Neuronal stem cell (in vitro differentiated cells): ENCODE results near the gene RBMS3.

Experiments
- DNase-seq: peaks from one replicate; pipeline ENCODE4 v3.0.0-alpha.2; 2013; ENCODE audit warnings: low spot score
- H2AFZ ChIP-seq: one replicate; pipeline ENCODE4 v1.6.1; 2013; ENCODE audit warnings: mild to moderate bottlenecking, low read length, inconsistent platforms
- H2AK5ac ChIP-seq: 2 replicates; pipeline ENCODE4 v1.6.1; 2013; ENCODE audit warnings: low read depth, mild to moderate bottlenecking, inconsistent platforms, low read length, moderate library complexity, mixed read lengths
- H2BK120ac ChIP-seq: 2 replicates; pipeline ENCODE4 v1.6.1; 2013; ENCODE audit warnings: low read depth, mild to moderate bottlenecking, inconsistent platforms, low read length, moderate library complexity, mixed read lengths
- H2BK12ac ChIP-seq: one replicate; pipeline ENCODE4 v1.6.1; 2013; ENCODE audit warnings: low read length, inconsistent platforms
- H2BK15ac ChIP-seq: 2 replicates; pipeline ENCODE4 v1.6.1; 2013; ENCODE audit warnings: mild to moderate bottlenecking, low read length, inconsistent platforms, mixed read lengths
- H2BK5ac ChIP-seq: one replicate; pipeline ENCODE4 v1.6.1; 2013; ENCODE audit warnings: inconsistent platforms, mild to moderate bottlenecking, low read length, moderate library complexity
- H3K14ac ChIP-seq: one replicate; pipeline ENCODE4 v1.6.1; 2013; ENCODE audit warnings: low read length, inconsistent platforms
- H3K18ac ChIP-seq: 2 replicates; pipeline ENCODE4 v1.6.1; 2013; ENCODE audit warnings: low read length, inconsistent platforms
- H3K23ac ChIP-seq: 2 replicates; pipeline ENCODE4 v1.6.1; 2013; ENCODE audit warnings: low read depth, mild to moderate bottlenecking, mixed read lengths, low read length, inconsistent platforms; ENCODE audit not compliant: poor library complexity
- H3K27ac ChIP-seq: replicated peaks from 3 replicates; pipeline ENCODE4 v1.5.1; 2013; ENCODE audit warnings: low read length, inconsistent platforms
- H3K27me3 ChIP-seq, 3 experiments: 2 replicates each; pipeline ENCODE4 v1.6.1; 2013; ENCODE audit warnings: low read length in 3 of 3, mild to moderate bottlenecking in 2 of 3, inconsistent platforms in 1 of 3, low read depth in 1 of 3, mixed read lengths in 1 of 3, moderate library complexity in 1 of 3; ENCODE audit not compliant: control insufficient read depth in 3 of 3, insufficient read depth in 3 of 3
- H3K36me3 ChIP-seq, 2 donors: replicated peaks in 1 of 2; 2 replicates each; pipeline ENCODE4 v1.6.1; 2013; ENCODE audit warnings: low read length in 2 of 2; ENCODE audit not compliant: control insufficient read depth in 2 of 2, insufficient read depth in 2 of 2
- H3K4ac ChIP-seq: 2 replicates; pipeline ENCODE4 v1.6.1; 2013; ENCODE audit warnings: inconsistent platforms, mild to moderate bottlenecking, low read length, moderate library complexity
- H3K4me1 ChIP-seq, 2 donors: 1 replicate in 1 of 2; 2 replicates in 1 of 2; pipeline ENCODE4 v1.6.1; 2013; ENCODE audit warnings: low read length in 2 of 2, low read depth in 1 of 2; ENCODE audit not compliant: control insufficient read depth in 2 of 2, insufficient read depth in 1 of 2
- H3K4me2 ChIP-seq: one replicate; pipeline ENCODE4 v1.6.1; 2013; ENCODE audit warnings: mild to moderate bottlenecking, low read length, inconsistent platforms; ENCODE audit not compliant: insufficient read depth, poor library complexity, severe bottlenecking
- H3K4me3 ChIP-seq, 2 donors: 2 replicates each; pipeline ENCODE4 v1.5.1; 2013; ENCODE audit warnings: low read length in 2 of 2, mild to moderate bottlenecking in 2 of 2, inconsistent platforms in 1 of 2, moderate library complexity in 1 of 2
- H3K79me1 ChIP-seq: one replicate; pipeline ENCODE4 v1.6.1; 2013; ENCODE audit warnings: low read depth, mild to moderate bottlenecking, inconsistent platforms, low read length, moderate library complexity
- H3K9ac ChIP-seq: one replicate; pipeline ENCODE4 v1.6.1; 2013; ENCODE audit warnings: mild to moderate bottlenecking, low read depth, low read length, inconsistent platforms; ENCODE audit not compliant: poor library complexity
- H3K9me3 ChIP-seq, 2 donors: replicated peaks in 1 of 2; 2 replicates each; pipeline versions ENCODE3 to v1.6.1; 2013; ENCODE audit warnings: low read length in 2 of 2, mild to moderate bottlenecking in 2 of 2, inconsistent platforms in 1 of 2, low read depth in 1 of 2, mixed read lengths in 1 of 2, moderate library complexity in 1 of 2; ENCODE audit not compliant: control insufficient read depth in 2 of 2, insufficient read depth in 1 of 2
- H4K8ac ChIP-seq: one replicate; pipeline ENCODE4 v1.6.1; 2013; ENCODE audit warnings: low read depth, mild to moderate bottlenecking, inconsistent platforms, low read length, moderate library complexity
- H4K91ac ChIP-seq: one replicate; pipeline ENCODE4 v1.6.1; 2013; ENCODE audit warnings: low read length, low read depth, mild to moderate bottlenecking, inconsistent platforms; ENCODE audit not compliant: poor library complexity
- WGBS, 2 donors: extraction: QIAGEN DNeasy Blood & Tissue Kit; methylation state at CpG; one replicate each; pipeline ENCODE4 v1.1.7; 2013; ENCODE audit warnings: missing lambda C conversion rate in 2 of 2, mixed read lengths in 1 of 2; ENCODE audit not compliant: insufficient read length in 2 of 2, insufficient replicate concordance in 1 of 2; ENCODE audit errors: extremely low coverage in 2 of 2; 5-methylcytosine and 5-hydroxymethylcytosine counted together

The RBMS3 gene

DNA sequence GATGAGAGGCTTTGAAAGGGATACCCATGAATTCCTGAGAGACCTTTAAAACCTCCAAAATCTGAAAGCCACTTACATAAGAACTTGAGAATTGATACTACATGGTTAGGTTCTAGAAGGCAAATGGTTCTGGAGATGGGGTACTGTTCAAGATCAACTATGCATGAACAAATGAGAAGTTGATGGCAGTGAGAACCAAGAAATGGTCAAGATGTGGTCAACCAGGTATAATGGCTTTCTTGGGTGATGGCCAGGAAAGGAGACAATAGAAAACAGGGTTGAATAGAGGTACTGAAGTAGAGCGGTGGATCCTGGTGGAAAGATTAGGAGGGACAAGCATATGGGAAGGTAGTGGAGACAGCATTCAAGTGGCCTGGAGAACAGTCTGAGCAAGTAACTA is 200.4 kb downstream of the RBMS3 start:
- Histone ChIP-seq H3K4me1 (no peaks in the 10 kb centered on the region), H3K27ac (no peak overlapping the region), H3K79me1 (no peaks in the 10 kb centered on the region), H3K18ac (no peak overlapping the region), H3K9me3 (no peaks in the 10 kb centered on the region), H2BK12ac (no peak overlapping the region), H3K36me3 (no peaks in the 10 kb centered on the region), H2BK120ac (no peak overlapping the region), H3K4ac (no peak overlapping the region), H3K27me3 (no peaks in the 10 kb centered on the region), H3K9ac (no peak overlapping the region), H2AFZ (no peak overlapping the region), H3K23ac (no peak overlapping the region), H4K8ac (no peak overlapping the region), H4K91ac (no peak overlapping the region), H3K4me2 (no peak overlapping the region), H3K14ac (no peak overlapping the region), H2BK15ac (no peak overlapping the region), H3K4me3 (no peak overlapping the region), H2AK5ac (no peak overlapping the region), H2BK5ac (no peak overlapping the region)
- no peak for DNase-seq
- WGBS, 2 donors, result no CpG with 5 or more reads among the region's 1 CpG

DNA sequence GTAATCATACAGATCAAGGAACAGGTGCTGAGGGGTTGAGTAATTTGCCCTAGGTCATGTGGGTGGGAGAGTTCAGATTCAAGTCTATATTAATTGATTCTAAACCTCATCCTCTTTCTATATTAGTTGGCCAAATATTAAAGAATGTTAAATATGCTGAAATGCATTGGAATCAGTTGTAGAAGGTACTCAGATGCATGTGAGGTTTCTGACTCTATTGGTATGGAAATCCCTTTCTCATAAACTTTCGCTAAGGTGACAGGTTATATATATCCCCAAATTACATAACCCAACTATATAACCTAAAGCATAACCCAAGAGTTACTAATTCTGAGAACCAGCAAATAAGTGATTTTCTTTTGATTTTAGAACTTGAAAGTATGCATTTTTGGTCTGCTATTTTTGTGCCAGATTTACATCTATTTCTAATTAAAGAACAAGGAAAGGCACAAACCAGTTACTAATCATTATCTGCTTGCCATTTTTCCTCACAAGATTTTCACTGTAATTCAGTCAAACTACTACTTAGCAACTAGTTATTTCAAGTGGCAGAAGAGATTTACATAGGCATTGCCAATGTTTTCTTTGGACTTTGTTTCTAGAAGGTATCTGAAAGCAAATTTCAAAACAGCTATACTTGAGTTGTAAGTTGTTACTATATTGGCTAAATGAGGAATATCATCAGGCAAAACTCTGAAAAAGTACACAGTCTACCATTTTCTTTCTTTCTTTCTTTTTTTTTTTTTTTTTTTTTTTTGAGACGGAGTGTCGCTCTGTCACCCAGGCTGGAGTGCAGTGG is 201.3 kb downstream of the RBMS3 start:
- no peak overlapping the region for H3K23ac ChIP-seq
- no CpG with 5 or more reads among the region's 3 CpGs for WGBS, 2 donors
- DNase-seq, result no peak
- no peaks in the 10 kb centered on the region for H3K9me3 ChIP-seq
- no peak overlapping the region for H2AFZ ChIP-seq
- H3K4me2 ChIP-seq, result no peak overlapping the region
- H2BK12ac ChIP-seq, result no peak overlapping the region
- no peak overlapping the region for H2BK120ac ChIP-seq
- H2BK5ac ChIP-seq, result no peak overlapping the region
- no peak overlapping the region for H2BK15ac ChIP-seq
- H3K27ac ChIP-seq, result no peak overlapping the region
- no peaks in the 10 kb centered on the region for H3K4me1 ChIP-seq
- H3K9ac ChIP-seq, result no peak overlapping the region
- H3K18ac ChIP-seq, result no peak overlapping the region
- H3K4ac ChIP-seq, result no peak overlapping the region
- H3K79me1 ChIP-seq, result no peaks in the 10 kb centered on the region
- H4K8ac ChIP-seq, result no peak overlapping the region
- no peak overlapping the region for H3K14ac ChIP-seq
- no peaks in the 10 kb centered on the region for H3K27me3 ChIP-seq
- no peak overlapping the region for H4K91ac ChIP-seq
- no peak overlapping the region for H3K4me3 ChIP-seq
- no peaks in the 10 kb centered on the region for H3K36me3 ChIP-seq
- no peak overlapping the region for H2AK5ac ChIP-seq

DNA sequence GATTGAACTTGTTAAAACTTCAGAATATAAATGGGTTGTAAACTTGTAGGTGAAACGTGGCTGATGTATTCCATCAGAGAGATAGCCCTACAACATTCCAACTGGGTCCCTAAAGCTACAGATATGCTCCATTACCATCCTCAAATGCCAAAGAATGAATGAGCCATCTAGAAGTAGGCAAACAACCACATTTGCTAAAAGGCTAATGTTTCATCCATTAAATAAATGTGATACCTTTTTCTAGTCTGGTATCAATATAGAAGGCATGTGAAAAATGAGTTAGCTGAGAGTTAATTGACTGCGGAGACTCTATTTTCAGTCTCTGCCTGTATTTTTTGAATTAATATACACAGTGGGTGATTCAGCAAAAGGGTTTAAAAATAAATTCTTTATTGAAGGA is 203.8 kb downstream of the RBMS3 start:
- no peak overlapping the region for H3K18ac ChIP-seq
- H3K4me2 ChIP-seq, result no peak overlapping the region
- H3K14ac ChIP-seq, result no peak overlapping the region
- H3K79me1 ChIP-seq, result no peaks in the 10 kb centered on the region
- no peak overlapping the region for H3K23ac ChIP-seq
- no peaks in the 10 kb centered on the region for H3K27me3 ChIP-seq
- H4K8ac ChIP-seq, result no peak overlapping the region
- H3K36me3 ChIP-seq, result no peaks in the 10 kb centered on the region
- no peak overlapping the region for H3K9ac ChIP-seq
- no peak overlapping the region for H2BK5ac ChIP-seq
- no peak overlapping the region for H2BK120ac ChIP-seq
- H3K4me1 ChIP-seq, result no peaks in the 10 kb centered on the region
- no peak overlapping the region for H3K27ac ChIP-seq
- H2BK15ac ChIP-seq, result no peak overlapping the region
- no CpG with 5 or more reads among the region's 2 CpGs for WGBS, 2 donors
- H4K91ac ChIP-seq, result no peak overlapping the region
- no peak overlapping the region for H3K4me3 ChIP-seq
- H2AFZ ChIP-seq, result no peak overlapping the region
- H2AK5ac ChIP-seq, result no peak overlapping the region
- H3K9me3 ChIP-seq, result no peaks in the 10 kb centered on the region
- H3K4ac ChIP-seq, result no peak overlapping the region
- H2BK12ac ChIP-seq, result no peak overlapping the region
- DNase-seq, result no peak

DNA sequence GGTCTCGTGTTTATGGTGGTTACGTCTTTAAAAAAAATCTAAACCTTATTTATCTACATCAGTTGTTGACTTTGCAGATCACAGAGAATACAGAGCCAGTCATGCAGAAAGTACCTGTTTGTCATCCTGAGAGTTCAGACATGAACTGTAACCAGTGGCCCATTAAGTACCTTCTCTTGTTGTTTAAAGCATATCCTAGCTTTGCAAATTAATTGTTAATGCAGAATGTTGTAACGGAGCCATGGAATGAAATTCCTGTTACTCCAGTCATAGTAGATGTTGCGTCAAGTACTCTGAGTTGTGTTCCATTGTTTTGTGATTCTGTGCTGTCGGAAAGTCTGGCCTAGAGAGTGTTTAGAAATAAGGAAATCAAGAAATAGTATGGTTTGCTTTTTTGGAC is 205.2 kb downstream of the RBMS3 start:
- Histone ChIP-seq H3K79me1 (no peaks in the 10 kb centered on the region), H3K27me3 (no peaks in the 10 kb centered on the region), H2BK15ac (no peak overlapping the region), H3K4me2 (no peak overlapping the region), H3K4ac (no peak overlapping the region), H2AK5ac (no peak overlapping the region), H3K9ac (no peak overlapping the region), H2BK120ac (no peak overlapping the region), H3K4me3 (no peak overlapping the region), H4K91ac (no peak overlapping the region), H3K27ac (no peak overlapping the region), H3K23ac (no peak overlapping the region), H3K14ac (no peak overlapping the region), H2BK12ac (no peak overlapping the region), H3K36me3 (no peaks in the 10 kb centered on the region), H4K8ac (no peak overlapping the region), H3K4me1 (no peaks in the 10 kb centered on the region), H3K18ac (no peak overlapping the region), H2AFZ (no peak overlapping the region), H2BK5ac (no peak overlapping the region), H3K9me3 (no peaks in the 10 kb centered on the region)
- WGBS, 2 donors, result no CpG with 5 or more reads among the region's 5 CpGs
- no peak for DNase-seq
